HG03521 (cell line): ENCODE measurements around the gene CYP4F3.
"Not testable (repeated sequence)": the region's sequence is repeated elsewhere in the genome, so short reads cannot be mapped to it uniquely, and the experiment has no call there.

Experiments used
- ATAC-seq: cut with Tn5 transposase; IDR thresholded peaks from one replicate; pipeline ENCODE4 v1.9.1; 2021; ENCODE audit warnings: mild to moderate bottlenecking, moderate library complexity; ENCODE audit not compliant: unreplicated experiment

CYP4F3 gene

DNA sequence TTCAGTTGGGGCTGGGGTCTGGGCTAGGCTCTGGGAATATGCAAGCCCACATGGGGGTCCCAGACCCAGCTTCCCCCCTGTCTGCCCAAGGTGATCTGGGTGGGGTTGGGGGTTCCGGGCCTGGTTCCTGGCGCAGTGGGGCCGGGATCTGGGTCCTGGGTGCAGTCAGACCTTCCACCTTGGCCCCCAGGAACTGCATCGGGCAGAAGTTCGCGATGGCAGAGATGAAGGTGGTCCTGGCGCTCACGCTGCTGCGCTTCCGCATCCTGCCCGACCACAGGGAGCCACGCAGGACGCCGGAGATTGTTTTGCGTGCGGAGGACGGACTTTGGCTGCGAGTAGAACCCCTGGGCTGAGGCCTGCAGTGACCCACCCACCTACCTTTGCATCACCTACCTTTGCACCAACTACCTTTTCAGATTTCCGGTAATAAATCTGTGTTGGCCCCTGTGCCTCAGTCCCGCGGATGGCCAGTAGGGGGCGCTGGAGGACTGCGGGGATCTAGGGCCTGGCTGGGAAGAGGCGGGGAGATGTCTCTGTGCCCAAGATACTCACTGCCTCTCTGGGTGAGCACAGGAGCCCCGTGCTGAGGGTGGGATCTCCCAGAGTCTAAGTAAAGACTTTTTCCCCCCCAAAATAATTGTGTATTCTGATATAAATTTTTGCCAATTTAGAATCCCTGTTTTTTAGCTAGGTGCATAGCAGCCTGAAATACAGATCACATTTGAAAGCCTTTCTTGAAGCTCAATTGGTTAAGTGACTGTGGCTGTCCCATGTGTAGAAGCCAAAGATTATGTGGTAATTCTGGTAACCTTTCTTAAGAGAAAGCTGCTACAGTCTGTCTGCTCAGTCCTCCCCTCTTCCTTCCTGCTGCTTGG lies 11.5 kb upstream of the CYP4F3 start:
- no peak for ATAC-seq

- ATAC-seq: no peak
Observed at GRCh38 chr19:15631817-15632216, 8.9 kb upstream of the CYP4F3 start.

DNA sequence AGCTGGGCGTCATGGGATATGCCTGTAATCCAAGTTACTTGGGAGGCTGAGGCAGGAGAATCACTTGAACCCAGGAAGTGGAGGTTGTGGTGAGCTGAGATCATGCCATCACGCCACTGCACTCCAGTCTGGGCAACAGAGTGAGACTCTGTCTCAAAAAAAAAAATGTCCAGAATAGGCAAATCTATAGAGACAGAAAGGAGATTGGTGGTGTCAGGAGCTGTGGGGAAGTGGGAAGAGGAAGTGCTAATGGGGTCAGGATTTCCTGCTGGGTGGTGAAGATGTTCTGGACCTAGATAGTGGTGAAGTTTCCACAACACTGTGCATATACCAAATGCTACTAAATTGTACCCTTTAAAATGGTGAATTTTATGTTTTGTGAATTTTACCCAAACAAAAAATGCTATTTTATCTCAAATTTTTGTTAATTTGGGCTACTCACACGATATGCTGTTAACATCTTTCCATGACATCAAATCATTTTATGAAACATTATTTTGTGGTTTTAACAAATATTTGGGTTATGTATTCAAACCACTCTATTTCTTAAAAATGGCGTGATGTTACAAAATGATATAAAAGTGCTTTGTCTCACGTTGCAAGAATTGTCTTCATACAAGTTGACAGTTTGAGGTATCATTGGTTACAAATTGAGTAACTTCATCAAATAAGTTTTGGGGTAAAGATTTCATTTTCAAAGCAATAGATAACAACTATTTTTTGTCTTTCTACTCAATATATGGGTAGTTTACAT lies 7.4 kb upstream of the CYP4F3 start:
- ATAC-seq: no peak

DNA sequence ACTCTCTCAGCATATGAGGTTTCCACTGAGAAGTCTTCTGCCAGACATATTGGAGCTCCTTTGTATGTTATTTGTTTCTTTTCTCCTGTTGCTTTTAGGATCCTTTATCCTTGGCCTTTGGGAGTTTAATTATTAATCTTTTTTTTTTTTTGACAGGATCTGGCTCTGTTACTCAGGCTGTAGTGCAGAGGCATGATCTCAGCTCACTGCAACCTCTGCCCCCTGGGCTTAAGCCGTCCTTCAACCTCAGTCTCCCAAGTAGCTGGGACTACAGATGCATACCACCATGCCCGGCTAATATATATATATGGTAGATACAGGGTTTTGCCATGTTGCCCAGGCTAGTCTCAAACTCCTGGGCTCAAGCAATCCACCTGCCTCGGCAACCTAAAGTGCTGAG lies 6.6 kb upstream of the CYP4F3 start:
- ATAC-seq: no peak

GRCh38 chr19:15635016-15635805 lies 5.5 kb upstream of the CYP4F3 start:
- ATAC-seq: no peak

DNA sequence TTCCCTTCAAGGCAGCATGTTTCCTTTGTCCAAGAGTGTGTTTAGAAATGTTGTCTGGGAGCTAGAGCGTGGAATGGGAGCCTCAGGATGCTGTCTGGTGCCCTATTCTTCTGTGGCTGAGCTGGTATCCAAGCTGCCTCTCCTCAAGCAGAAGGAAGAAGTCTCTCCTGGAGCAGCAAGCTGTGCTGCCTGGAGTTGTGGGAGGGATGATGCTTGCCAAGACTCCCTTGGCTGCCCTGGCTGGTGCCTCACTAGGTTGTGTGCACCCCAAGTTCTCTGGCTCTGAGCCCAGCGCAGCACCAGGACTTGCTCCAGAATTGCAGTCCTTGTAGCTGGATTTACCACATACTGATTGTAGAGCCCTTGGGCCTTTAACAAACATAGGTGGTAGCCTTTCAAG lies 4.7 kb upstream of the CYP4F3 start:
- ATAC-seq: no peak

- ATAC-seq: no peak
Observed at GRCh38 chr19:15639596-15639995, 1.1 kb upstream of the CYP4F3 start.

GRCh38 chr19:15640904-15641597 lies 354 bp downstream of the CYP4F3 start:
- ATAC-seq: no peak

DNA sequence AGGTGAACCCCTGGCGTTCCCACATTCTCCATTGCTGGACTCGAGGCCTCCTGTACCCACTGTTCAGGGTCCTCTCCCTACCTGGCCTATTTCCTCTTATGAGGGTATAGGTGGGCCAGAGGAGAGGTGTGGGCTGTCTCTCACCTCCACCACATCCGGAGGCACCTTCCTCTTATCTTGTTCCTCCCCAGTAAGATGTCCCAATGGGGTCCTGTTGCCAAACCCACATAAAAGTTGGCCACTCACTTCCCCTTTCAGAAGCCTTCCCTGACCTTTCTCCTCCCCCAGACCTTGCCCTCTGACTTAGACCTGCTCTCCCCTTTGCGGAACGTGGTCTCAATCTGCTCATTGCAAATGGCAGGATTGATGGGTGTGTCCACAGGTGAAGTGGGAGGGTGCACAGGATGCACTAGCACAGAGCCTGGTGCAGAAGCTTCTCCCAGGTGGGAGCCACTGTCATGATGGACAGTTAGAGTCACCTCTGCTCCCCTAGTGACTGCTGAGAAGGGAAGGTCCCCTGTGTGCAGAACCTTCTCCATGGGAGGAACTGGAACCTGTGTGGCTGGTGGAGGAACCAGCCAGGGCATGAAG lies 1.3 kb downstream of the CYP4F3 start:
- ATAC-seq: no peak

DNA sequence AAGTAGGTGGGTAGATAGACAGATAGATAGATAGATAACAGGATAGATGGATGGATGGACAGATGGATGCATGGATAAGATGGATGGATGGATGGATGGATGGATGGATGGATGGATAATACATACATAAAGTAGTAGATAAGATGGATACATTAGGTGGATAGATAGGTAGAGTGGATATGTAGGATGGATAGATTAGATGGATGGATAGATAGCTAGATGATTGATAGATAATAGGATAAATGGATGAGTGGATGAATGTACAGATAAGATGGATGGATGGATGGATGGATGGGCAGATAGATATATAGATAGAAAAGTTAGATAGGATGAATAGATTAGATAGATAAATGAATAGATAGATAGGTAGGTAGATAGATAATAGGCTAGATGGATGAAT lies 2.1 kb downstream of the CYP4F3 start:
- ATAC-seq: no peak

DNA sequence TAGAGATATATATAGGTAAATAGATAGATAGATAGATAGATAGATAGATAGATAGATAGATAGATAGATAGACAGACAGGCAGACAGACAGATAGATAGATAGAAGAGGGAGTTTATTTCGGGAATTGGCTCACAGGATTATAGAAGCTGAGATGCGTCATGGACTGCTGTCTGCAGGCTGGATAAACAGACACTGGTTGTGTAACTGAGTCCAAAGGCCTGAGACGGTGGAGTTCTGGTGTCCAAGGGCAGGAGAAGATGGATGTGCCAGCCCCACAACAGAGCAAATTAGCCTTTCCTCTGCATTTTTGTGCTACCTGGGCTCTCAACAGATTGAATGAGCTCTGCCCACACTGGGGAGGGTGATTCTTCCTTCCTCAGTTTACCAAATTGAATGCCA lies 2.7 kb downstream of the CYP4F3 start:
- no peak for ATAC-seq

DNA sequence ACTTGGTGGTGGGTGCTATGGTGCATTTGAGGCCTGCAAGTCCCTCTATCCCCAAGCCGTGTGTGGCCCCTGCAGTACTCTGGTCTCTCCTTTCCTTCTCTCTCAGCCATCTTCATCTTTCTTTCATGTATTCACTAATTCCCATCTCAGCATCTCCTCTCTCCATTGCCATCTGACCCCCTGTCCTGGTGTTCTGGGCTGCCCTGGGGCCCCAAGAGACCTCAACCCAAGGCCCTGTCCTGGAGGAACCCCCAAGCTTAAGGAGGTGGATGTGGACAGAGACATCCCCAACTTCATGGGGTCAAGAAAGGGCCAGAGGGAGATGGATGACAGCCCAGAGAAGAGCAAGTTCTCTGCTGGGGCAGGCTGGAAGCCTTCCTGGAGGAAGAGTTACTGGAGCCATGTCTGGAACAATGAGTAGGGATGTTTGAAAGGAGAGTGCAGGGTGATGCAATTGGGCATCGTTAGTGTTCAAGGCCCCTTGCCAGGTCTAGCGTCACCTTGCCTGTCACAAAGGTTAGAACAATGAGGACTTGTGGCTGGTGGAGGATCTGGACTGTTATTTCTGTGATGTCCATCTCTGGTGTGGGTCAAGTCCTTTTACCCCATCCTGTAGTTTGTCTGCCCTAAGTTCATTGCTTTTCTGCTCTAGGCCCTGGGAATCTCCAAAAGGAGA lies 3.5 kb downstream of the CYP4F3 start:
- no peak for ATAC-seq

DNA sequence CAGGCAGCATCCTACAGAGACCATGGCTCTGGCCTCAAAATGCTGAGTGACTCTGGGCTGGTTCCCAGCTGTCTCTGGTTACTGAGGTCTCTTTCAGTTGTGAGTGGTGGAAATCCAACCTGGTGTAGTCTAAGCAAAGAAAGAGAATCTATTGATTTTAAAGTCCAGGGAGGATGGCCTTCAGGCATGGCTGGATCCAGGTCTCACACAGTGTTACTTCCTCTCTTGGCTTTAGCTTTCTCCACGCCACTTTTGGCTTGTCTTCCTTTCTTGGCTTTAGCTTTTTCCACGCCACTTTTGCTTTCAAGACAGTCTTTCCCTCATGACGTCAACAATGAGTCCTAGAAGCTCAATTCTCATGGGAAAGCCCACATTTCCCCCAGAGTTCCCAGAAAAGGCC lies 4.1 kb downstream of the CYP4F3 start:
- ATAC-seq: no peak

GRCh38 chr19:15649526-15649925 lies 8.8 kb downstream of the CYP4F3 start:
- no peak for ATAC-seq

- ATAC-seq: not testable (repeated sequence)
Observed at GRCh38 chr19:15650123-15650522, 9.4 kb downstream of the CYP4F3 start.

- ATAC-seq: no peak
Observed at GRCh38 chr19:15651791-15652190, 11.1 kb downstream of the CYP4F3 start.

DNA sequence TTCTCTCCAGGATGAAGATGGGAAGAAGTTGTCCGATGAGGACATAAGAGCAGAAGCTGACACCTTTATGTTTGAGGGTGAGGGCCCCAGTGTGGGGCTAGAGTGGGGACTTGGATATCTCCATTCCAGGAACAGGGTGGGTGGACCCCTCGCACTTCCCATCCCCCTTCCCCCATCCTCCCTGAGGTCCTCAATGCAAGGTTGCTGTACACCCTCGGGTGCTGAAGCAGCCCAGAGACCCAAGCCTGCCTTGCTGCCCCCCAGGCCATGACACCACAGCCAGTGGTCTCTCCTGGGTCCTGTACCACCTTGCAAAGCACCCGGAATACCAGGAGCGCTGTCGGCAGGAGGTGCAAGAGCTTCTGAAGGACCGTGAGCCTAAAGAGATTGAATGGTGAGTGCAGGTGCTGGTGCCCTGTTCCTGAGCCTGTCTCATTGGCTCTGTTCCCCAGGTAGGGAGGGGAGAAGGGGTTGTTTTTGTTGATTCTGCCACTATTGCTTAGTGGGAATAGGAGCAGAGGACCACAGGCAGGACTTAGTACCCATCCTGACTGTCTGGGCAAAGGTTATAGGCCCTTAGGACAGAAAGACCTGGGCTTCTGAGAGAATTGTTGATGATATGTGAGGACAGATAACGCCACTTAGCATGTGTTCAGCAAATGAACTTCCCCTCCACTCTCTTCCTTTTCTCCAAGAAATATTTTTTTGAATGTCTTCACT lies 12.0 kb downstream of the CYP4F3 start:
- ATAC-seq: no peak

GRCh38 chr19:15656467-15656866 lies 15.8 kb downstream of the CYP4F3 start:
- ATAC-seq: no peak

DNA sequence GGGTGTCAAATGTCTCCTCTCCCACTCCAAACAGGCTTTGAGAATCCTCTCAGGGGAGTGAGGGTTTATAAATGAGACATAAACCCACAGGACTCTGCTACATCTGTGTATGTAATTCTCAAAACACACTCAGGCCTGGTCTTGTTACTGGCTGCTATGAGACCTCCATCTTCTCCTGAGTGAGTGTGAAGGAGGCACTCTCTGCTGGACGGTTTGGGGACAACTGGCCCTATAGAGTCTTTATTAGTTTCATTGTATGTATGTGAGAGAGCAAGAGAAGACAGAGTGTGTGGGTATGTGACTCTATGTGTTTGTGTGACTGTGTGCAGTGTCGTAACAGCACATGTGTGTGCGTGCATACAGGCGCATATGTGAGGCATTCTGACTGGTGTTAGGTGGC lies 22.6 kb downstream of the CYP4F3 start:
- no peak for ATAC-seq
